Left renal pelvis (tissue), 4 donors: ENCODE results near the gene MYZAP. TPM values are rescaled to one million over a fixed set of nuclear protein-coding genes. Genes with fewer than 3 reads are reported as not detected.

Experiments used
- DNase-seq, 4 donors: peaks; one replicate each; pipeline ENCODE4 v3.0.0-alpha.2; 2013; ENCODE audit warnings: low read depth in 4 of 4, low spot score in 3 of 4
- polyA plus RNA-seq, 4 donors: library from polyadenylated mRNA; unstranded; fragments of 120-200 nt; gene quantifications; one replicate each; pipeline ENCODE4 v1.2.1, GENCODE V29; 2013; ENCODE audit not compliant: insufficient read length in 4 of 4

Gene MYZAP
- polyA plus RNA-seq, 4 donors: 4.0 to 8.5 (median 5.7) TPM

DNA sequence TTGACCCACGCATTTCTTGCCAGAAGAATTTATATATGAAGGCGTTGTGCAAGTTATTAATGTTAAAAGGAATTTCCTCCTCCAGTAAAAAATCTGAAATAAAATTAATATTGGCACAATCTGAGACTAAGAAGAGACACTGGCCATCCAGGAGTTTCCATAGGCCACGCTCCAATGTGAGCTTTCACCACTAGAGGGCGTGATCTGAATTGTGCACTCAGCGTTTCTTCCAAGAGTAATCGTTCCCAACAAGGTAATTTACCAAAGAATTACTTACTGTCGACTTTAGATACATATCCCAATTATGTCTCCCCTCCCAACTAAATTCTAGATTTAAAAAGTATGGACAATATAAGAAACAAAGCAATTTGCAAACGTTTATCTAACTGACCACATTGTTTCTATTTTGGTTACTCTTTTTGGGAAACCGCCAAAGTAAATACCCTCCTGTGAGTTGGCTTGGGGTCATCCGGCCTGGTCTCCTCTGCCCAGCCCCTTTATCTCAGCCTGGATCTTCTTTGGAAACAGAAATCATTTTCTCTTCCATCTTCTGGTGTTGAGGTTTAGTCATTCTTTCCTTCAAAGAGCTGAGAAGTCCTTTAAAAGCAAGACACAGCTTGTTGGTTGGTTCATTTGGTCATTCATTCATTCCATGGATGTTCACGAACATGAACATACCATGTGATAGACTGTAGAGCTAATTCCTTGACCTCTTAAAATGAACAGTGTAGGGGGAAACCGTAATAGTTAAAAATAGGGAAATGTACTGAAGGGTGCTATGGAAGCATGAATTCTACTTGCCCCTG is 141.0 kb downstream of the MYZAP start:
- DNase-seq: no peak

GRCh38 chr15:57734860-57735259 is 143.2 kb downstream of the MYZAP start:
- no peak for DNase-seq

Other genes with a start within 250 kb of the MYZAP start
- gene CGNL1, start 215.4 kb upstream of the MYZAP start, polyA plus RNA-seq: 10 to 100 TPM; 58.3 to 66.1 (median 62.2) TPM
- 100 to 1,000 TPM in 1 of 4 donors, 10 to 100 TPM in 3; 81.6 to 104 (median 88.6) TPM for gene POLR2M, start 114.8 kb downstream of the MYZAP start, polyA plus RNA-seq